Stimulated activated CD8-positive, alpha-beta memory T cell treated with anti-CD3 and anti-CD28 coated beads, Interleukin-12 subunit alpha, Interleukin-12 subunit beta, amount 100 ng/mL, for 1 hour (primary cell): ENCODE results near the gene MPZL3.
"Not testable (repeated sequence)": the region's sequence is repeated elsewhere in the genome, so short reads cannot be mapped to it uniquely, and the experiment has no call there.

Experiments used
- DNase-seq: peaks from one replicate; pipeline ENCODE4 v3.0.0-alpha.2; 2020; ENCODE audit warnings: low read depth

MPZL3 gene

GRCh38 chr11:118184784-118185579 is 67.2 kb downstream of the MPZL3 start:
- DNase-seq: no peak

DNA sequence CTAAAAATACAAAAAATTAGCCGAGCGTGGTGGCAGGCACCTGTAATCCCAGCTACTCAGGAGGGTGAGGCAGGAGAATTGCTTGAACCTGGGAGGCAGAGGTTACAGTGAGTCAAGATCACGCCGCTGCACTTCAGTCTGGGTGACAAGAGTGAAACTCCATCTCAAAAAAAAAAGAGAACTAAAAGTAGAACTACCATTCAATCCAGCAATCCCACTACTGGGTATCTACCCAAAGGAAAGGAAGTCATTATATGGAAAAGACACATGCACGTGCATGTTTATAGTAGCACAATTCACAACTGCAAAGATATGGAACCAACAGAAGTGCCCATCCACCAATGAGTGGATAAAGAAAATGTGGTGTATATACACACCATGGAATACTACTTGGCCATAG is 68.5 kb downstream of the MPZL3 start:
- DNase-seq: not testable (repeated sequence)

GRCh38 chr11:118180300-118180703 is 71.9 kb downstream of the MPZL3 start:
- DNase-seq: no peak

GRCh38 chr11:118176778-118177134 is 75.4 kb downstream of the MPZL3 start:
- DNase-seq: no peak
